GM18519 (cell line): ENCODE data around the gene PRPF6.

Experiments used
- ATAC-seq: cut with Tn5 transposase; IDR thresholded peaks from one replicate; pipeline ENCODE4 v1.9.1; 2021; ENCODE audit warnings: mild to moderate bottlenecking, moderate library complexity; ENCODE audit not compliant: unreplicated experiment, low FRiP score

The PRPF6 gene

GRCh38 chr20:64031822-64032314, 50.9 kb downstream of the PRPF6 start:
- no peak for ATAC-seq

GRCh38 chr20:64032706-64033624, 52.0 kb downstream of the PRPF6 start:
- ATAC-seq: no peak

GRCh38 chr20:64033981-64034493, 53.1 kb downstream of the PRPF6 start:
- ATAC-seq: no peak

GRCh38 chr20:64035066-64035932, 54.4 kb downstream of the PRPF6 start:
- no peak for ATAC-seq

- no peak for ATAC-seq
Observed at GRCh38 chr20:64035933-64036345, 55.0 kb downstream of the PRPF6 start, which contains the start of gene C20orf204. Gene C20orf204, plus strand, starts transcription at chr20:64036182. Its CDS starts 142 bp downstream, at chr20:64036324.

GRCh38 chr20:64036346-64037198, 55.6 kb downstream of the PRPF6 start:
- ATAC-seq: no peak

- ATAC-seq: no peak
Observed at GRCh38 chr20:64037199-64037497, 56.2 kb downstream of the PRPF6 start.

GRCh38 chr20:64037498-64038213, 56.7 kb downstream of the PRPF6 start:
- ATAC-seq: no peak

GRCh38 chr20:64038224-64038564, 57.3 kb downstream of the PRPF6 start:
- ATAC-seq: no peak

GRCh38 chr20:64038565-64039292, 57.8 kb downstream of the PRPF6 start:
- no peak for ATAC-seq

GRCh38 chr20:64039293-64040160, 58.6 kb downstream of the PRPF6 start:
- ATAC-seq: no peak

- no peak for ATAC-seq
Observed at GRCh38 chr20:64040231-64041039, 59.5 kb downstream of the PRPF6 start.

- ATAC-seq: no peak
Observed at GRCh38 chr20:64041040-64041780, 60.3 kb downstream of the PRPF6 start.

- ATAC-seq: no peak
Observed at GRCh38 chr20:64041781-64042053, 60.8 kb downstream of the PRPF6 start.

GRCh38 chr20:64042054-64042781, 61.3 kb downstream of the PRPF6 start:
- no peak for ATAC-seq

- ATAC-seq: no peak
Observed at GRCh38 chr20:64043768-64044167, 62.8 kb downstream of the PRPF6 start.
